Epithelial cell of proximal tubule (primary cell): ENCODE results near the gene MYLK2. TPM values are rescaled to one million over a fixed set of nuclear protein-coding genes. Genes with fewer than 3 reads are reported as not detected.
"Not testable (repeated sequence)": the region's sequence is repeated elsewhere in the genome, so short reads cannot be mapped to it uniquely, and the experiment has no call there.

ENCODE experiments used
- DNase-seq: peaks from one replicate; pipeline ENCODE4 v3.0.0-alpha.2; 2011; ENCODE audit warnings: low read depth
- H3K4me3 ChIP-seq: 2 replicates; pipeline ENCODE4 v1.5.1; 2011; ENCODE audit warnings: low read depth, mild to moderate bottlenecking, low read length
- CTCF ChIP-seq: conservative IDR thresholded peaks from 2 replicates; pipeline ENCODE4 v1.5.1; 2012; ENCODE audit warnings: low read depth, mild to moderate bottlenecking, low read length
- total RNA-seq: library from RNA; depleted of rRNA; stranded (reverse); fragments of >200 nt; gene quantifications from 2 replicates; pipeline ENCODE4 v1.2.3, GENCODE V29; 2015

Gene MYLK2
- total RNA-seq, 1 donor from 2014 or later: not detected

GRCh38 chr20:31813611-31814010 is 5.5 kb upstream of the MYLK2 start:
- no peak for TF ChIP-seq CTCF
- no peak overlapping the region for H3K4me3 ChIP-seq
- DNase-seq: no peak

GRCh38 chr20:31814142-31814541 is 5.0 kb upstream of the MYLK2 start:
- not testable (repeated sequence) for H3K4me3 ChIP-seq, DNase-seq

- H3K4me3 ChIP-seq: no peak overlapping the region
- DNase-seq: no peak
- no peak for TF ChIP-seq CTCF
Observed at GRCh38 chr20:31815408-31816188, 3.6 kb upstream of the MYLK2 start.

- no peak overlapping the region for H3K4me3 ChIP-seq
- DNase-seq: no peak
- TF ChIP-seq CTCF: no peak
Observed at GRCh38 chr20:31816221-31816620, 2.9 kb upstream of the MYLK2 start.

- DNase-seq: no peak
- no peak overlapping the region for H3K4me3 ChIP-seq
- TF ChIP-seq CTCF: no peak
Observed at GRCh38 chr20:31817461-31817860, 1.7 kb upstream of the MYLK2 start.

- TF ChIP-seq CTCF: no peak
- H3K4me3 ChIP-seq: no peak overlapping the region
- no peak for DNase-seq
Observed at GRCh38 chr20:31818376-31818908, 714 bp upstream of the MYLK2 start.

GRCh38 chr20:31820228-31820627 is 1.1 kb downstream of the MYLK2 start:
- TF ChIP-seq CTCF: no peak
- no peak for DNase-seq
- H3K4me3 ChIP-seq: no peak overlapping the region
